K562 (cell line): Measurements from ENCODE around the gene E2F3. TPM values are rescaled to one million over a fixed set of nuclear protein-coding genes. Genes with fewer than 3 reads are reported as not detected.

ENCODE experiments used
- ATAC-seq: fragments of 200-7000 bp; cut with Tn5 transposase; 3 replicates; pipeline ENCODE4 v1.9.1; 2020; ENCODE audit warnings: moderate library complexity
- BruUV-seq: library from RNA; stranded (reverse); fragments of 400-500 nt; replicated peaks from 2 replicates; lab custom pipeline; 2021; lab: Mats Ljungman, UMichigan
- CTCF ChIA-PET: fragments of 300-600 bp; formaldehyde crosslinking; extraction: SDS; loops from one replicate; lab custom pipeline; 2021; ENCODE audit warnings: low intra/inter-chr PET ratio; lab: Yijun Ruan, JAX
- POLR2A ChIA-PET: fragments of 300-600, 350-650 bp; sonication (Branson Sonifier 250); formaldehyde crosslinking; extraction: SDS; loops from one replicate; lab custom pipeline; 2021; ENCODE audit warnings: antibody characterized with exemption, inconsistent platforms; lab: Yijun Ruan, JAX
- DNase-seq, 4 experiments: peaks; one replicate each; pipeline versions ENCODE4 v3.0.0 to v3.0.0-alpha.2; 2011 to 2018; ENCODE audit warnings: low spot score in 3 of 4, mixed read lengths in 3 of 4; ENCODE audit errors: extremely low read depth in 1 of 4
- FAIRE-seq: peaks from 2 replicates; lab custom pipeline; 2011; peaks lifted over from hg19 to GRCh38; lab: Jason Lieb, UNC
- H2AFZ ChIP-seq: 2 replicates; pipeline ENCODE4 v1.6.0; 2011; ENCODE audit warnings: low read depth, low read length, control low read depth, inconsistent platforms
- H3K27ac ChIP-seq: fragments of 200-600 bp; 3 replicates; pipeline ENCODE4 v1.8.0; 2011; ENCODE audit warnings: low read depth, mild to moderate bottlenecking, control low read depth, inconsistent platforms, low read length, moderate library complexity, mixed read lengths; ENCODE audit errors: extremely low read depth
- H3K27me3 ChIP-seq, 2 experiments: fragments of 300-600 bp in 1 of 2; 2 replicates in 1 of 2; 3 replicates in 1 of 2; pipeline versions ENCODE4 v1.6.0 to v1.8.0; 2011; ENCODE audit warnings: inconsistent platforms in 2 of 2, low read length in 2 of 2, mild to moderate bottlenecking in 1 of 2, mixed read lengths in 1 of 2, moderate library complexity in 1 of 2; ENCODE audit not compliant: control insufficient read depth in 2 of 2, insufficient read depth in 2 of 2
- H3K36me3 ChIP-seq: fragments of 300-600 bp; 3 replicates; pipeline ENCODE4 v1.8.0; 2011; ENCODE audit warnings: mild to moderate bottlenecking, low read length, inconsistent platforms; ENCODE audit not compliant: control insufficient read depth, insufficient read depth
- H3K4me1 ChIP-seq, 2 experiments: fragments of 200-600 bp in 1 of 2; replicated peaks in 1 of 2; 2 replicates in 1 of 2; 3 replicates in 1 of 2; pipeline versions ENCODE4 v1.5.1 to v1.8.0; 2011; ENCODE audit warnings: inconsistent platforms in 2 of 2, low read length in 2 of 2, mild to moderate bottlenecking in 1 of 2, mixed read lengths in 1 of 2, moderate library complexity in 1 of 2; ENCODE audit not compliant: control insufficient read depth in 2 of 2, insufficient read depth in 2 of 2
- H3K4me2 ChIP-seq: 2 replicates; pipeline ENCODE4 v1.6.1; 2011; ENCODE audit warnings: low read length, control low read depth, inconsistent platforms, mixed read lengths; ENCODE audit not compliant: insufficient read depth
- H3K4me3 ChIP-seq: fragments of 200-600 bp; sonication (generic), shearing (Covaris generic); 2 replicates; pipeline ENCODE4 v1.5.1; 2016; ENCODE audit warnings: control low read depth, inconsistent platforms
- H3K79me2 ChIP-seq: fragments of 200-600 bp; 3 replicates; pipeline ENCODE4 v1.8.0; 2011; ENCODE audit warnings: low read length, inconsistent platforms; ENCODE audit not compliant: control insufficient read depth, insufficient read depth
- H3K9ac ChIP-seq, 2 experiments: 2 replicates each; pipeline versions ENCODE4 v1.6.0 to v1.6.1; 2011; ENCODE audit warnings: low read depth in 2 of 2, low read length in 2 of 2, control low read depth in 1 of 2, inconsistent platforms in 1 of 2, mild to moderate bottlenecking in 1 of 2, mixed read lengths in 1 of 2; ENCODE audit not compliant: insufficient read depth in 1 of 2
- H3K9me1 ChIP-seq: one replicate; pipeline ENCODE4 v1.6.0; 2011; ENCODE audit warnings: inconsistent platforms, mild to moderate bottlenecking, low read length, moderate library complexity; ENCODE audit not compliant: control insufficient read depth, insufficient read depth
- H3K9me3 ChIP-seq: replicated peaks from 2 replicates; pipeline ENCODE4 v1.5.1; 2011; ENCODE audit warnings: low read depth, low read length, inconsistent platforms; ENCODE audit not compliant: control insufficient read depth, insufficient read depth
- H4K20me1 ChIP-seq: replicated peaks from 2 replicates; pipeline ENCODE4 v1.6.1; 2011; ENCODE audit warnings: low read length, inconsistent platforms, mixed read lengths; ENCODE audit not compliant: control insufficient read depth, insufficient read depth
- ATF1 ChIP-seq, 2 experiments: fragments of 450-650 bp in 1 of 2; IDR thresholded peaks; 2 replicates each; pipeline ENCODE4 v1.6.1; 2016; ENCODE audit warnings: missing compliant biosample characterization in 1 of 2, missing genetic modification characterization in 1 of 2
- ATF7 ChIP-seq: fragments of 450-650 bp; IDR thresholded peaks from 2 replicates; pipeline ENCODE4 v1.7.1; 2014; ENCODE audit warnings: mild to moderate bottlenecking, moderate library complexity
- BRD4 ChIP-seq: fragments of 200-600 bp; sonication (generic); IDR thresholded peaks from 2 replicates; pipeline ENCODE4 v1.6.1; 2017; ENCODE audit warnings: inconsistent platforms
- CC2D1A ChIP-seq: fragments of 450-650 bp; IDR thresholded peaks from 2 replicates; pipeline ENCODE4 v1.6.1; 2017; ENCODE audit warnings: mild to moderate bottlenecking
- CTCF ChIP-seq, 3 experiments: IDR thresholded peaks in 2 of 3; conservative IDR thresholded peaks in 1 of 3; 2 replicates each; pipeline ENCODE4 v1.5.1; 2011 to 2012; ENCODE audit warnings: low read length in 3 of 3, mild to moderate bottlenecking in 3 of 3, control low read depth in 2 of 3, improper control_type of control experiment in 1 of 3, inconsistent platforms in 1 of 3, low read depth in 1 of 3, mixed read lengths in 1 of 3, moderate library complexity in 1 of 3; ENCODE audit not compliant: insufficient read depth in 2 of 3
- CXXC5 ChIP-seq: fragments of 250-450 bp; sonication (Bioruptor Pico); IDR thresholded peaks from 2 replicates; pipeline ENCODE4 v1.8.0; 2022; ENCODE audit warnings: inconsistent platforms, mild to moderate bottlenecking, moderate library complexity
- MTA2 ChIP-seq: fragments of 450-650 bp; IDR thresholded peaks from 2 replicates; pipeline ENCODE4 v1.6.1; 2016; ENCODE audit warnings: low read depth
- NBN ChIP-seq: fragments of 450-650 bp; IDR thresholded peaks from 2 replicates; pipeline ENCODE4 v1.6.1; 2016; ENCODE audit warnings: low read depth, mild to moderate bottlenecking
- PHB ChIP-seq: fragments of 250-450 bp; sonication (Bioruptor Pico); IDR thresholded peaks from 2 replicates; pipeline ENCODE4 v1.5.0; 2021
- PHF20 ChIP-seq: fragments of 450-650 bp; IDR thresholded peaks from 2 replicates; pipeline ENCODE4 v1.6.1; 2018; ENCODE audit not compliant: partially characterized antibody
- PHF21A ChIP-seq: fragments of 450-650 bp; IDR thresholded peaks from 2 replicates; pipeline ENCODE4 v1.6.1; 2017; ENCODE audit warnings: low read depth, borderline replicate concordance
- RAD51 ChIP-seq: fragments of 450-650 bp; IDR thresholded peaks from 2 replicates; pipeline ENCODE4 v1.7.1; 2016; ENCODE audit warnings: low read depth, mild to moderate bottlenecking, borderline replicate concordance
- SMARCC2 ChIP-seq: fragments of 450-650 bp; IDR thresholded peaks from 2 replicates; pipeline ENCODE4 v1.6.1; 2017; ENCODE audit warnings: antibody characterized with exemption, moderate library complexity, mild to moderate bottlenecking, low read depth
- TAF1 ChIP-seq: IDR thresholded peaks from 2 replicates; pipeline ENCODE4 v1.6.1; 2011; ENCODE audit warnings: mild to moderate bottlenecking, low read length, moderate library complexity; ENCODE audit not compliant: insufficient read depth, control insufficient read depth, severe bottlenecking; ENCODE audit errors: extremely low read depth
- TCF3 ChIP-seq: sonication (generic); formaldehyde crosslinking; IDR thresholded peaks from 2 replicates; pipeline ENCODE4 v1.4.0; 2020; ENCODE audit warnings: mild to moderate bottlenecking, missing genetic modification reagents
- TFAP4 ChIP-seq: sonication (generic); formaldehyde crosslinking; IDR thresholded peaks from 2 replicates; pipeline ENCODE4 v1.8.0; 2022; ENCODE audit warnings: missing genetic modification reagents, mild to moderate bottlenecking, moderate library complexity, borderline replicate concordance
- ZBTB17 ChIP-seq: fragments of 450-650 bp; formaldehyde crosslinking; IDR thresholded peaks from 2 replicates; pipeline ENCODE4 v1.4.0; 2020; ENCODE audit warnings: mild to moderate bottlenecking
- ZBTB8A ChIP-seq: fragments of 450-650 bp; IDR thresholded peaks from 2 replicates; pipeline ENCODE4 v1.6.1; 2018; ENCODE audit warnings: mild to moderate bottlenecking, moderate library complexity; ENCODE audit not compliant: partially characterized antibody
- ZNF253 ChIP-seq: fragments of 250-450 bp; sonication (Bioruptor Pico); conservative IDR thresholded peaks from 2 replicates; pipeline ENCODE4 v1.6.1; 2021; ENCODE audit warnings: mild to moderate bottlenecking
- ZZZ3 ChIP-seq: fragments of 450-650 bp; IDR thresholded peaks from 2 replicates; pipeline ENCODE4 v1.6.1; 2016; ENCODE audit warnings: antibody characterized with exemption, mild to moderate bottlenecking, moderate library complexity
- WGBS: fragments of 100-300 bp; shearing (Covaris generic); methylation state at CpG from one replicate; pipeline ENCODE4 v1.1.6; 2016; ENCODE audit warnings: low coverage, mixed read lengths; ENCODE audit not compliant: insufficient coverage; ENCODE audit errors: missing lambda C conversion rate; 5-methylcytosine and 5-hydroxymethylcytosine counted together
- in situ Hi-C: fragments of 300-500 bp; cut with MboI; formaldehyde crosslinking; loops from 4 replicates; pipeline ENCODE4 v1.15.0; 2018; ENCODE audit warnings: inconsistent platforms, mixed read lengths
- intact Hi-C: fragments of 100-400 bp; cut with micrococcal nuclease; formaldehyde crosslinking; loops from 2 replicates; pipeline ENCODE4 v1.14.2; 2022
- polyA plus RNA-seq, 8 experiments: library from polyadenylated mRNA; depleted of rRNA in 4 of 8; stranded (reverse) in 5 of 8; unstranded in 3 of 8; fragments of >200 nt; fragmentation: Nextera tagmentation in 2 of 8; fragmentation: Illumina TruSeq in 1 of 8; extraction: Ambion mirVana in 2 of 8; extraction: Trizol in 1 of 8; gene quantifications; 2 replicates each; pipeline versions ENCODE4 v1.2.1 to v1.2.3, GENCODE V29; 2011 to 2014; ENCODE audit warnings: inconsistent platforms in 1 of 8, missing spikeins in 1 of 8
- total RNA-seq, 7 experiments: library from RNA; depleted of rRNA in 6 of 7; stranded (reverse); fragments of >200 nt in 6 of 7; fragmentation: Illumina TruSeq in 2 of 7; extraction: Trizol in 2 of 7; gene quantifications; 2 replicates each; pipeline versions ENCODE4 v1.2.1 to v1.2.3, GENCODE V29; 2011 to 2021; ENCODE audit warnings: low replicate concordance in 1 of 7

E2F3 gene
- total and polyA plus RNA-seq, 9 of the 15 experiments (the other 6 are each of a cell fraction or from before 2014, with no cell fraction given): 11.1 to 44.7 (median 27.2) TPM

- Histone ChIP-seq H3K4me3 (no peak overlapping the region; the same call in 1 of the 2 replicates), H3K9ac (peak overlapping the region; percentile 22 to 55; a peak in 3 of 4 replicates), H3K9me1 (no peaks in the 10 kb centered on the region), H3K9me3 (no peaks in the 10 kb centered on the region), H3K27ac (peak overlapping the region; percentile 76), H3K4me2 (peak overlapping the region; percentile 59), H3K4me1 (peaks cover 26 to 64% of the 10 kb centered on the region in 2 experiments), H3K79me2 (peaks cover 100% of the 10 kb centered on the region), H3K27me3 (no peaks in the 10 kb centered on the region), H4K20me1 (peaks cover 33% of the 10 kb centered on the region), H2AFZ (0 out of 2 replicates have a peak overlapping the region, but pooled peaks have one; percentile 3), H3K36me3 (peaks cover 79% of the 10 kb centered on the region)
- 0% methylated on average over 6 of the region's 6 CpGs for WGBS
- intact Hi-C loops: loop anchor here (1.0 kb wide), 2 partner anchors 7 to 9 kb away; no protein-coding TSS in a partner anchor
- FAIRE-seq (peak; percentile 94), ATAC-seq (peak; percentile 87), DNase-seq (peak in 2 of 4 experiments; percentile 82 to 88)
- CTCF ChIA-PET: interaction anchor here (1.2 kb wide), 1 partner anchor 13 kb away, joined by 3 read pairs; no protein-coding TSS in a partner anchor
- POLR2A ChIA-PET: interaction anchor here (0.5 to 2.5 kb wide), 8 partner anchors 8 to 135 kb away, joined by 3 to 16 read pairs (median 6); partner anchors contain the start of gene E2F3
- no TSS peak for BruUV-seq
- in situ Hi-C loops: no loop called here
- TF ChIP-seq MTA2 (0 out of 2 replicates have a peak, but pooled peaks have one; percentile 14), NBN (peak; percentile 88), CTCF (IDR thresholded peaks at IDR 0.05 in 2 of 3, conservative IDR thresholded peaks at IDR 0.05 in 1 of 3; ENCODE audit: insufficient read depth in 2 of 3, low read depth in 1 of 3, low read length in 3 of 3) (peak in 2 of 3 experiments; percentile 14 to 24; a peak in 2 of 6 replicates), ZBTB17 (0 out of 2 replicates have a peak, but pooled peaks have one; percentile 17), PHB (no peak), CXXC5 (peak; percentile 44; the same call in 1 of the 2 replicates), ZBTB8A (no peak), ATF7 (peak; percentile 29; the same call in 1 of the 2 replicates), BRD4 (no peak), SMARCC2 (0 out of 2 replicates have a peak, but pooled peaks have one; percentile 21), ZNF253 (no peak), ATF1 (CRISPR knock-in tag; IDR thresholded peaks at IDR 0.05) (no peak), ATF1 (tag; IDR thresholded peaks at IDR 0.05) (0 out of 2 replicates have a peak, but pooled peaks have one; percentile 15), PHF20 (no peak), TAF1 (peak; percentile 29), PHF21A (peak; percentile 55; the same call in 1 of the 2 replicates), CC2D1A (peak; percentile 47; the same call in 1 of the 2 replicates), ZZZ3 (no peak), TFAP4 (CRISPR knock-in tag) (no peak), TCF3 (peak; percentile 54), RAD51 (no peak)
These were observed 16.1 kb downstream of the E2F3 start for GRCh38 chr6:20417819-20418218.
